Osteoblast (primary cell): Measurements from ENCODE around the gene FXYD7. TPM values are rescaled to one million over a fixed set of nuclear protein-coding genes. Genes with fewer than 3 reads are reported as not detected.

ENCODE experiments used
- DNase-seq: peaks from one replicate; pipeline ENCODE4 v3.0.0; 2011; ENCODE audit warnings: low spot score, mixed read lengths; ENCODE audit not compliant: insufficient read length; ENCODE audit errors: missing footprints
- H2AFZ ChIP-seq: 2 replicates; pipeline ENCODE4 v1.6.0; 2011; ENCODE audit warnings: mild to moderate bottlenecking, low read length
- H3K27ac ChIP-seq: 2 replicates; pipeline ENCODE4 v1.5.1; 2011; ENCODE audit warnings: mild to moderate bottlenecking, low read depth, low read length, moderate library complexity
- H3K27me3 ChIP-seq: 2 replicates; pipeline ENCODE4 v1.6.0; 2012; ENCODE audit warnings: mild to moderate bottlenecking, control low read depth, inconsistent platforms, low read length, moderate library complexity; ENCODE audit not compliant: insufficient read depth
- H3K36me3 ChIP-seq: 2 replicates; pipeline ENCODE4 v1.5.1; 2011; ENCODE audit warnings: mild to moderate bottlenecking, low read length, control low read depth, moderate library complexity; ENCODE audit not compliant: insufficient read depth
- H3K4me1 ChIP-seq: 2 replicates; pipeline ENCODE4 v1.5.1; 2011; ENCODE audit warnings: mild to moderate bottlenecking, low read length, control low read depth, moderate library complexity; ENCODE audit not compliant: insufficient read depth
- H3K4me2 ChIP-seq: 2 replicates; pipeline ENCODE4 v1.6.0; 2011; ENCODE audit warnings: mild to moderate bottlenecking, low read length; ENCODE audit not compliant: insufficient read depth
- H3K4me3 ChIP-seq: fragments of 200-600 bp; sonication (generic); 3 replicates; pipeline ENCODE4 v1.5.1; 2012; ENCODE audit warnings: mild to moderate bottlenecking, low read length, inconsistent platforms; ENCODE audit not compliant: insufficient read depth
- H3K79me2 ChIP-seq: 2 replicates; pipeline ENCODE4 v1.6.0; 2012; ENCODE audit warnings: mild to moderate bottlenecking, low read length, control low read depth, inconsistent platforms; ENCODE audit not compliant: insufficient read depth
- H3K9me3 ChIP-seq: 2 replicates; pipeline ENCODE4 v1.5.1; 2011; ENCODE audit warnings: low read depth, low read length, control low read depth
- H4K20me1 ChIP-seq: 2 replicates; pipeline ENCODE4 v1.6.0; 2012; ENCODE audit warnings: mild to moderate bottlenecking, low read length, control low read depth; ENCODE audit not compliant: insufficient read depth
- total RNA-seq: library from RNA; depleted of rRNA; stranded (reverse); fragments of >200 nt; gene quantifications from 2 replicates; pipeline ENCODE4 v1.2.3, GENCODE V29; 2012
- TF ChIP-seq, protein P1 (sequence below): IDR thresholded peaks from 2 replicates; pipeline ENCODE4 v1.5.1; 2011; ENCODE audit warnings: mild to moderate bottlenecking, low read depth, low read length, moderate library complexity; ENCODE audit errors: extremely low read depth

The FXYD7 gene
- total RNA-seq, 1 donor: not detected

DNA sequence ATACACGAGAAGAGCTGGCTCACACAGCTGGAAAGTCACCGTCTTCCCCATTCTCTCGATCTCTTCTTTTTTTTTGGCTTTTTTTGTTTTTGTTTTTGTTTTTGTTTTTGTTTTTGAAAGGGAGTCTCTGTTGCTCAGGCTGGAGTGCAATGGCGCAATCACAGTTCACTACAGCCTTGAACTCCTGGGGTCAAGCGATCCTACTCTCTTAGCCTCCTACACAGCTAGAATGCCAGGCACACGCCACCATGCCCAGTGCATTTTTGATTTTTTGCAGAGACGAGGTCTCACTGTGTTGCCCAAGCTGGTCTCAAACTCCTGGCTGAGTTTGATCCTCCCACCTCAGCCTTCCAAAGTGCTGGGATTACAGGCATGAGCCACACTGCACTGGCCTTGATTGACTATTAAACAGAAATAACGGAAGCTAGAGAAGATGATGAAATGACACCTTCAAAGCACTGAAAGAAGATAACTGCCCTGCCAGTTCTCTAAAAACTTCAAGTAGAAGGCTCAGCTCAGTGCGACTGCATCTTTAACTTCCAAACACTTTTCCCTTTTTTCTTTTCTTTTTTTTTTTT lies 23.4 kb upstream of the FXYD7 start:
- TF ChIP-seq, protein P1, sequence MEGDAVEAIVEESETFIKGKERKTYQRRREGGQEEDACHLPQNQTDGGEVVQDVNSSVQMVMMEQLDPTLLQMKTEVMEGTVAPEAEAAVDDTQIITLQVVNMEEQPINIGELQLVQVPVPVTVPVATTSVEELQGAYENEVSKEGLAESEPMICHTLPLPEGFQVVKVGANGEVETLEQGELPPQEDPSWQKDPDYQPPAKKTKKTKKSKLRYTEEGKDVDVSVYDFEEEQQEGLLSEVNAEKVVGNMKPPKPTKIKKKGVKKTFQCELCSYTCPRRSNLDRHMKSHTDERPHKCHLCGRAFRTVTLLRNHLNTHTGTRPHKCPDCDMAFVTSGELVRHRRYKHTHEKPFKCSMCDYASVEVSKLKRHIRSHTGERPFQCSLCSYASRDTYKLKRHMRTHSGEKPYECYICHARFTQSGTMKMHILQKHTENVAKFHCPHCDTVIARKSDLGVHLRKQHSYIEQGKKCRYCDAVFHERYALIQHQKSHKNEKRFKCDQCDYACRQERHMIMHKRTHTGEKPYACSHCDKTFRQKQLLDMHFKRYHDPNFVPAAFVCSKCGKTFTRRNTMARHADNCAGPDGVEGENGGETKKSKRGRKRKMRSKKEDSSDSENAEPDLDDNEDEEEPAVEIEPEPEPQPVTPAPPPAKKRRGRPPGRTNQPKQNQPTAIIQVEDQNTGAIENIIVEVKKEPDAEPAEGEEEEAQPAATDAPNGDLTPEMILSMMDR: no peak

DNA sequence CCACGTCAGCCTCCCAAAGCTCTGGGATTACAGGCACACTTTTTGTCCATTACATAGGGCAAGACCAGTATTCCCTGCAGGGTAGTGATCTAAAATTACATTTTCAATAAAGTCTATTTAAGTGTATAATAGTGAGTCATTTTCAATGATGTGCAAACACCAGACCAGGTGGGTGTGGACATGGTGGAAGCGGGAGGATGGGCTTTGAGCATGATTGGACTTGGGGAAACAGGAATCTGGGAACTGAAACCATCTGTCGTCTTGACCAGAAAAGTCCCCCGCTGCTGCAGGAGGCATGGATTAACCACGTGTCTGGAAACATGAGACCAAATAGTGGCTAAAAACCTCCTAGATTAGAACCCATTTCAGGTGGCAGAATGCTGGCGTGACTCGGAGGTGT lies 22.6 kb upstream of the FXYD7 start:
- Histone ChIP-seq H4K20me1 (no peaks in the 10 kb centered on the region), H3K27ac (peak overlapping the region; percentile 44), H2AFZ (peak overlapping the region; percentile 32), H3K27me3 (peaks cover 14% of the 10 kb centered on the region), H3K79me2 (no peaks in the 10 kb centered on the region), H3K4me3 (no peak overlapping the region), H3K9me3 (no peaks in the 10 kb centered on the region), H3K4me2 (peak overlapping the region; percentile 12), H3K4me1 (peaks cover 34% of the 10 kb centered on the region), H3K36me3 (no peaks in the 10 kb centered on the region)
- peak; percentile 96 for DNase-seq
- TF ChIP-seq, protein P1: no peak

More for the DNA sequence above, 23.4 kb upstream of the FXYD7 start:
- no peak overlapping the region for H3K4me2 ChIP-seq
- no peaks in the 10 kb centered on the region for H3K36me3 ChIP-seq
- H3K4me1 ChIP-seq: peaks cover 34% of the 10 kb centered on the region
- no peaks in the 10 kb centered on the region for H4K20me1 ChIP-seq
- peak overlapping the region; percentile 44 for H3K27ac ChIP-seq
- H3K79me2 ChIP-seq: no peaks in the 10 kb centered on the region
- DNase-seq: no peak
- H3K4me3 ChIP-seq: no peak overlapping the region
- H2AFZ ChIP-seq: no peak overlapping the region
- peaks cover 14% of the 10 kb centered on the region for H3K27me3 ChIP-seq
- H3K9me3 ChIP-seq: no peaks in the 10 kb centered on the region

DNA sequence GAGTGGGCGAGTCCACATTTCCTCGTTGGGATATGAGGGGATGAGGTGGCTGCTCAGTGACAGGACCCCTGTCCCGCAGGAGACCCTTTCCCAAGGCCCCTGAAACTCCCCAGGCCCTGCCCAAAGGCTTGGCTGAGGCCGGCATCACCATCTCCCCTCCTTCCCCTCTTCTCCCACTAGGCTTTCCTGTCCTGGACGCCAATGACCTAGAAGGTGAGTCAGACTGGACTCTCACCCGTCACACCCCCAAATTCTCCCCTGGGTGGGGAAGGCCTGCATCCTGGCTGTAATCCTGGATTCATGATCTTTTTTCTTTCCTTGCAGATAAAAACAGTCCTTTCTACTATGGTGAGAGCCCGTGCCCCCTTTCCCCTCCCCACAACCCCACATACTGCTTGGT lies 22.2 kb upstream of the FXYD7 start:
- Histone ChIP-seq H3K79me2 (no peaks in the 10 kb centered on the region), H3K9me3 (no peaks in the 10 kb centered on the region), H3K4me3 (no peak overlapping the region), H3K4me1 (peaks cover 34% of the 10 kb centered on the region), H2AFZ (peak overlapping the region; percentile 32), H3K27ac (peak overlapping the region; percentile 44), H3K4me2 (peak overlapping the region; percentile 12), H3K36me3 (no peaks in the 10 kb centered on the region), H4K20me1 (no peaks in the 10 kb centered on the region), H3K27me3 (peaks cover 10% of the 10 kb centered on the region)
- TF ChIP-seq, protein P1: no peak
- DNase-seq: peak; percentile 95

DNA sequence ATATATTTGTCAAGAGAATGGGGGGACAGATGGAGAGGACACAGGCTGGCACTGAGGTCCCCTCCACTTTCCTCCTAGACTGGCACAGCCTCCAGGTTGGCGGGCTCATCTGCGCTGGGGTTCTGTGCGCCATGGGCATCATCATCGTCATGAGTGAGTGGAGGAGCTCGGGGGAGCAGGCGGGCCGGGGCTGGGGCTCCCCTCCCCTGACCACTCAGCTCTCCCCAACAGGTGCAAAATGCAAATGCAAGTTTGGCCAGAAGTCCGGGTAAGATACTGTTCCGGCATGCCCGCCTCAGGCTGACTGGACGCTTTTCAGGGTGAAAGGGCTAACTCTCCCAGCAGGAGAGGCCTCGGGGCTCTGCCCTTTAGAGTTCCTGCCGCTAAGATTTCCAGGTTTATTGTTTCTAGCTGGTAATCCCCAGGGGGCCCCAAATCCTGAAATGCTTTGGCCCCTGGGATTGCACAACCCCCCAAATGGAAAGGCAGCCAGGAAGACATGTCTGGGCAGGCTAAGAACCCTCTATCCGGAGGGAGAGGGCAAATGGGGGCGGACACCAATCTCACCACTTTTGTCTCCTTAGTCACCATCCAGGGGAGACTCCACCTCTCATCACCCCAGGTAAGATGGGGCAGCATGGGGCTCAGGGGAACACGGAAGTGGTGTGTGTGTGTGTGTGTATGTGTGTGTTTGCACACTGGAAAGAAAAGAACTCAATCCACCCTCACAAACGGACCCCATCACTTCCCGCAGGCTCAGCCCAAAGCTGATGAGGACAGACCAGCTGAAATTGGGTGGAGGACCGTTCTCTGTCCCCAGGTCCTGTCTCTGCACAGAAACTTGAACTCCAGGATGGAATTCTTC lies 20.1 kb upstream of the FXYD7 start:
- H3K27ac ChIP-seq: peak overlapping the region; percentile 91

More for the DNA sequence above, 20.1 kb upstream of the FXYD7 start:
- Histone ChIP-seq H3K4me2 (peak overlapping the region; percentile 84), H3K4me1 (peaks cover 34% of the 10 kb centered on the region), H3K79me2 (no peaks in the 10 kb centered on the region), H2AFZ (peak overlapping the region; percentile 63), H3K36me3 (no peaks in the 10 kb centered on the region), H3K27me3 (no peaks in the 10 kb centered on the region), H4K20me1 (no peaks in the 10 kb centered on the region), H3K9me3 (no peaks in the 10 kb centered on the region), H3K4me3 (peak overlapping the region; percentile 76)
- peak; percentile 90 for DNase-seq
- TF ChIP-seq, protein P1: no peak
